OCI-LY7 (cell line): Measurements from ENCODE around the gene GATA6.

Experiments used
- EZH2phosphoT487 ChIP-seq: fragments of 200-600 bp; sonication (generic); IDR thresholded peaks from 2 replicates; pipeline ENCODE4 v1.6.1; 2018; ENCODE audit warnings: low read depth, borderline replicate concordance, mild to moderate bottlenecking, mixed run types, antibody characterized with exemption, low read length, moderate library complexity, mixed read lengths
- TF ChIP-seq, protein P1 (sequence below): fragments of 200-600 bp; sonication (generic); conservative IDR thresholded peaks from 2 replicates; pipeline ENCODE4 v1.5.1; 2014; ENCODE audit warnings: mild to moderate bottlenecking, antibody characterized with exemption, low read length, moderate library complexity, mixed read lengths

- TF ChIP-seq, protein P1, sequence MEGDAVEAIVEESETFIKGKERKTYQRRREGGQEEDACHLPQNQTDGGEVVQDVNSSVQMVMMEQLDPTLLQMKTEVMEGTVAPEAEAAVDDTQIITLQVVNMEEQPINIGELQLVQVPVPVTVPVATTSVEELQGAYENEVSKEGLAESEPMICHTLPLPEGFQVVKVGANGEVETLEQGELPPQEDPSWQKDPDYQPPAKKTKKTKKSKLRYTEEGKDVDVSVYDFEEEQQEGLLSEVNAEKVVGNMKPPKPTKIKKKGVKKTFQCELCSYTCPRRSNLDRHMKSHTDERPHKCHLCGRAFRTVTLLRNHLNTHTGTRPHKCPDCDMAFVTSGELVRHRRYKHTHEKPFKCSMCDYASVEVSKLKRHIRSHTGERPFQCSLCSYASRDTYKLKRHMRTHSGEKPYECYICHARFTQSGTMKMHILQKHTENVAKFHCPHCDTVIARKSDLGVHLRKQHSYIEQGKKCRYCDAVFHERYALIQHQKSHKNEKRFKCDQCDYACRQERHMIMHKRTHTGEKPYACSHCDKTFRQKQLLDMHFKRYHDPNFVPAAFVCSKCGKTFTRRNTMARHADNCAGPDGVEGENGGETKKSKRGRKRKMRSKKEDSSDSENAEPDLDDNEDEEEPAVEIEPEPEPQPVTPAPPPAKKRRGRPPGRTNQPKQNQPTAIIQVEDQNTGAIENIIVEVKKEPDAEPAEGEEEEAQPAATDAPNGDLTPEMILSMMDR, result no peak
- TF ChIP-seq EZH2phosphoT487, result no peak
These were observed 25.7 kb upstream of the GATA6 start for GRCh38 chr18:22143347-22144340.
